ENCODE measurements around the gene B2M. TPM values are rescaled to one million over a fixed set of nuclear protein-coding genes. Genes with fewer than 3 reads are reported as not detected.

B2M gene
- total and polyA plus RNA-seq, 2 of the 13 experiments (the other 11 are each of a cell fraction or from before 2014, with no cell fraction given), result 784 to 857 TPM

DNA sequence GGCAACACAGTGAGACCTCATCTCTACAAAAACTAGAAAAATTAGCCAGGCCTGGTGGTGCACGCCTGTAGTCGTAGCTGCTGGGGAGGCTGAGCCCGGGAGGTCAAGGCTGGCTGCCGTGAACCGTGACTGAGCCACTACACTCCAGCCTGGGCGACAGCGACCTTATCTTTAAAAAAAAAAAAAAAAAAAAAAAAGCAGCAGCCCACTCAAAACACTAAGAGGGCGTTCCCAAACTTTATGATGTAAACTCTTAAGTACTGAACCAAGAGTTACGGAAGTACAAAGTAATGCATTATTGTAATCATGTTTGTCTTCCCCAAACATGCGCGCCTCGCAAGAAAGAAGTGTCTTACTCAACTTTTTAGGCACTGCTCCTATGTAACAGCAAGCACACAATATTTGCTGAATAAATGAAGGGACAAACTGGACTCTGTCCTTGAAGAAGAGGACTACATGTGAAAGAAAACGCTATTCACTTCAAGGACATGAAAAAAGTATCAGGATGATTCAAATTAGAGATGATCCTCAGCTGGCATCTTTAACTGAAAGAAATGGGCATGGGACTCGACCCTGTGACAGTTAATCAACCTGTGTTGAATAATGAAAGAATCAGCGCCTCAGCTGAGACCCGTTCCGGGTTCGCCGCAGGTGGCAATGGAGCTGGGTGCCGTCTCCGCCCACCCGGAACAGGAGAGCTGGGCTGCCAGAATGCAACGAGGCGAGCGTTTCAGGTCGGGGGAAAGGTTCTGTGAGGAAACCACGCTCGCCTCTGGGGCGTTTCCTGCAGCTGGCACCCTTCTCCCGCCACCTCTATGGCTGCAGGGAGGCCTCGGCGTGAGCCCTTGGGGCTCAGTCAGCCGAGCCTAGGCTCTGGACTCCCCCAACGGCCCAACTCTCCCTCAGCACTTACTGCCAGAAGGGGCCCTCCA lies 48.6 kb upstream of the B2M start (continued):
- TF ChIP-seq, protein P1, sequence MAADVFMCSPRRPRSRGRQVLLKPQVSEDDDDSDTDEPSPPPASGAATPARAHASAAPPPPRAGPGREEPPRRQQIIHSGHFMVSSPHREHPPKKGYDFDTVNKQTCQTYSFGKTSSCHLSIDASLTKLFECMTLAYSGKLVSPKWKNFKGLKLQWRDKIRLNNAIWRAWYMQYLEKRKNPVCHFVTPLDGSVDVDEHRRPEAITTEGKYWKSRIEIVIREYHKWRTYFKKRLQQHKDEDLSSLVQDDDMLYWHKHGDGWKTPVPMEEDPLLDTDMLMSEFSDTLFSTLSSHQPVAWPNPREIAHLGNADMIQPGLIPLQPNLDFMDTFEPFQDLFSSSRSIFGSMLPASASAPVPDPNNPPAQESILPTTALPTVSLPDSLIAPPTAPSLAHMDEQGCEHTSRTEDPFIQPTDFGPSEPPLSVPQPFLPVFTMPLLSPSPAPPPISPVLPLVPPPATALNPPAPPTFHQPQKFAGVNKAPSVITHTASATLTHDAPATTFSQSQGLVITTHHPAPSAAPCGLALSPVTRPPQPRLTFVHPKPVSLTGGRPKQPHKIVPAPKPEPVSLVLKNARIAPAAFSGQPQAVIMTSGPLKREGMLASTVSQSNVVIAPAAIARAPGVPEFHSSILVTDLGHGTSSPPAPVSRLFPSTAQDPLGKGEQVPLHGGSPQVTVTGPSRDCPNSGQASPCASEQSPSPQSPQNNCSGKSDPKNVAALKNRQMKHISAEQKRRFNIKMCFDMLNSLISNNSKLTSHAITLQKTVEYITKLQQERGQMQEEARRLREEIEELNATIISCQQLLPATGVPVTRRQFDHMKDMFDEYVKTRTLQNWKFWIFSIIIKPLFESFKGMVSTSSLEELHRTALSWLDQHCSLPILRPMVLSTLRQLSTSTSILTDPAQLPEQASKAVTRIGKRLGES (CRISPR knock-in tag; IDR thresholded peaks at IDR 0.05; ENCODE audit: borderline replicate concordance), result no peak
- TF ChIP-seq KDM1A (CRISPR knock-in tag; IDR thresholded peaks at IDR 0.05) (no peak), ZNF138 (CRISPR knock-in tag; IDR thresholded peaks at IDR 0.05; ENCODE audit: low read depth) (no peak), STAG1 (CRISPR knock-in tag; IDR thresholded peaks at IDR 0.05) (no peak), NR2F6 (IDR thresholded peaks at IDR 0.05) (no peak), NR2F6 (CRISPR knock-in tag; IDR thresholded peaks at IDR 0.05) (0 out of 2 replicates have a peak, but pooled peaks have one; percentile 28), TBX2 (CRISPR knock-in tag; IDR thresholded peaks at IDR 0.05; ENCODE audit: borderline replicate concordance) (no peak), PAX8 (CRISPR knock-in tag; IDR thresholded peaks at IDR 0.05; ENCODE audit: borderline replicate concordance) (no peak), BHLHE40 (IDR thresholded peaks at IDR 0.05; ENCODE audit: low read length) (no peak), JARID2 (CRISPR knock-in tag; IDR thresholded peaks at IDR 0.05; ENCODE audit: insufficient replicate concordance) (peak; percentile 9), HIVEP1 (CRISPR knock-in tag; IDR thresholded peaks at IDR 0.05) (no peak), FOXA3 (CRISPR knock-in tag; IDR thresholded peaks at IDR 0.05) (no peak), SRSF4 (IDR thresholded peaks at IDR 0.05; ENCODE audit: low read depth, low read length, poor library complexity, severe bottlenecking) (no peak), POGZ (CRISPR knock-in tag; IDR thresholded peaks at IDR 0.05) (no peak), RERE (CRISPR knock-in tag; IDR thresholded peaks at IDR 0.05; ENCODE audit: low read depth) (no peak), ARID2 (CRISPR knock-in tag; IDR thresholded peaks at IDR 0.05; ENCODE audit: borderline replicate concordance) (no peak), RORA (CRISPR knock-in tag; IDR thresholded peaks at IDR 0.05) (no peak), FOSL2 (CRISPR knock-in tag; IDR thresholded peaks at IDR 0.05) (0 out of 2 replicates have a peak, but pooled peaks have one; percentile 6), KLF9 (CRISPR knock-in tag; IDR thresholded peaks at IDR 0.05; ENCODE audit: low read depth) (0 out of 2 replicates have a peak, but pooled peaks have one; percentile 18), SNAPC2 (CRISPR knock-in tag; IDR thresholded peaks at IDR 0.05) (peak; percentile 62; the same call in 1 of the 2 replicates)
- TF ChIP-seq, protein P2, sequence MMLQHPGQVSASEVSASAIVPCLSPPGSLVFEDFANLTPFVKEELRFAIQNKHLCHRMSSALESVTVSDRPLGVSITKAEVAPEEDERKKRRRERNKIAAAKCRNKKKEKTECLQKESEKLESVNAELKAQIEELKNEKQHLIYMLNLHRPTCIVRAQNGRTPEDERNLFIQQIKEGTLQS (CRISPR knock-in tag; IDR thresholded peaks at IDR 0.05), result 0 out of 2 replicates have a peak, but pooled peaks have one; percentile 11
- TF ChIP-seq, protein P3, sequence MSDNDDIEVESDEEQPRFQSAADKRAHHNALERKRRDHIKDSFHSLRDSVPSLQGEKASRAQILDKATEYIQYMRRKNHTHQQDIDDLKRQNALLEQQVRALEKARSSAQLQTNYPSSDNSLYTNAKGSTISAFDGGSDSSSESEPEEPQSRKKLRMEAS (IDR thresholded peaks at IDR 0.05), result no peak
